HG03571 (cell line): ENCODE results near the gene ODAD4.
"Not testable (repeated sequence)": the region's sequence is repeated elsewhere in the genome, so short reads cannot be mapped to it uniquely, and the experiment has no call there.

Experiments
- ATAC-seq: cut with Tn5 transposase; IDR thresholded peaks from one replicate; pipeline ENCODE4 v1.9.1; 2021; ENCODE audit not compliant: unreplicated experiment

Gene ODAD4

GRCh38 chr17:41989702-41990419, 59.4 kb downstream of the ODAD4 start:
- ATAC-seq, result no peak

GRCh38 chr17:41992576-41992975, 62.2 kb downstream of the ODAD4 start:
- no peak for ATAC-seq

- ATAC-seq, result no peak
These were observed 66.4 kb downstream of the ODAD4 start for GRCh38 chr17:41996855-41997164.

- ATAC-seq, result no peak
These were observed 68.1 kb downstream of the ODAD4 start for GRCh38 chr17:41998497-41998896.

- no peak for ATAC-seq
These were observed 70.2 kb downstream of the ODAD4 start for GRCh38 chr17:42000413-42001133.

- ATAC-seq, result no peak
These were observed 71.3 kb downstream of the ODAD4 start for GRCh38 chr17:42001729-42002128.

GRCh38 chr17:42002175-42002791, 71.9 kb downstream of the ODAD4 start:
- no peak for ATAC-seq

GRCh38 chr17:42002792-42003301, 72.4 kb downstream of the ODAD4 start:
- no peak for ATAC-seq

- ATAC-seq, result no peak
These were observed 74.7 kb downstream of the ODAD4 start for GRCh38 chr17:42005166-42005565.

- ATAC-seq, result no peak
These were observed 78.8 kb downstream of the ODAD4 start for GRCh38 chr17:42009170-42009569.

GRCh38 chr17:42010266-42010680, 79.9 kb downstream of the ODAD4 start:
- not testable (repeated sequence) for ATAC-seq

- ATAC-seq, result no peak
These were observed 80.6 kb downstream of the ODAD4 start for GRCh38 chr17:42010898-42011516.

GRCh38 chr17:42012363-42012762, 81.9 kb downstream of the ODAD4 start:
- not testable (repeated sequence) for ATAC-seq

- not testable (repeated sequence) for ATAC-seq
These were observed 83.3 kb downstream of the ODAD4 start for GRCh38 chr17:42013740-42014139.
